ENCODE data around the gene PRXL2A. TPM values are rescaled to one million over a fixed set of nuclear protein-coding genes. Genes with fewer than 3 reads are reported as not detected.
"Not testable (repeated sequence)": the region's sequence is repeated elsewhere in the genome, so short reads cannot be mapped to it uniquely, and the experiment has no call there.

Gene PRXL2A
- total RNA-seq, 3 donors from 2014 or later = 6.1 to 11.1 (median 10.8) TPM

- no peak for DNase-seq
- H3K36me3 Mint-ChIP-seq (ENCODE audit: insufficient read depth) = peaks cover 27% of the 10 kb centered on the region
- H3K27me3 Mint-ChIP-seq (ENCODE audit: low read depth) = no peaks in the 10 kb centered on the region
- H3K4me3 Mint-ChIP-seq = no peak overlapping the region
- peaks cover 7% of the 10 kb centered on the region for H3K9me3 Mint-ChIP-seq
- no peak for ATAC-seq
- peaks cover 77% of the 10 kb centered on the region for H3K4me1 Mint-ChIP-seq (ENCODE audit: low read depth)
Observed at GRCh38 chr10:80476685-80477084, 68.3 kb downstream of the PRXL2A start.

- peaks cover 23% of the 10 kb centered on the region for H3K36me3 Mint-ChIP-seq (ENCODE audit: insufficient read depth)
- ATAC-seq (peak; percentile 58 to 69), DNase-seq (no peak)
- peaks cover 76% of the 10 kb centered on the region for H3K4me1 Mint-ChIP-seq (ENCODE audit: low read depth)
- H3K9me3 Mint-ChIP-seq = peaks cover 7% of the 10 kb centered on the region
- peak overlapping the region; percentile 3 for H3K4me3 Mint-ChIP-seq
- H3K27me3 Mint-ChIP-seq (ENCODE audit: low read depth) = no peaks in the 10 kb centered on the region
Observed at GRCh38 chr10:80477813-80478212, 69.5 kb downstream of the PRXL2A start.

DNA sequence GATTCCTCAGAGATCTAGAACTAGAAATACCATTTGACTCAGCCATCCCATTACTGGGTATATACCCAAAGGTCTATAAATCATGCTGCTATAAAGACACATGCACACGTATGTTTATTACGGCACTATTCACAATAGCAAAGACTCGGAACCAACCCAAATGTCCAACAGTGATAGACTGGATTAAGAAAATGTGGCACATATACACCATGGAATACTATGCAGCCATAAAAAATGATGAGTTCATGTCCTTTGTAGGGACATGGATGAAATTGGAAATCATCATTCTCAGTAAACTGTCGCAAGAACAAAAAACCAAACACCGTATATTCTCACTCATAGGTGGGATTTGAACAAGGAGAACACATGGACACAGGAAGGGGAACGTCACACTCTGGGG is 72.0 kb downstream of the PRXL2A start:
- H3K4me1 Mint-ChIP-seq (ENCODE audit: low read depth) = peaks cover 75% of the 10 kb centered on the region
- not testable (repeated sequence) for ATAC-seq, H3K4me3 Mint-ChIP-seq

GRCh38 chr10:80480852-80481251 is 72.5 kb downstream of the PRXL2A start:
- peaks cover 77% of the 10 kb centered on the region for H3K4me1 Mint-ChIP-seq (ENCODE audit: low read depth)
- H3K4me3 Mint-ChIP-seq = no peak overlapping the region
- H3K36me3 Mint-ChIP-seq (ENCODE audit: insufficient read depth) = peaks cover 23% of the 10 kb centered on the region
- ATAC-seq (no peak), DNase-seq (no peak)
- peaks cover 7% of the 10 kb centered on the region for H3K9me3 Mint-ChIP-seq
- no peaks in the 10 kb centered on the region for H3K27me3 Mint-ChIP-seq (ENCODE audit: low read depth)

More for the DNA sequence above, 72.0 kb downstream of the PRXL2A start:
- H3K36me3 Mint-ChIP-seq (ENCODE audit: insufficient read depth) = peaks cover 23% of the 10 kb centered on the region
- not testable (repeated sequence) for DNase-seq; H3K9me3 Mint-ChIP-seq; H3K27me3 Mint-ChIP-seq (ENCODE audit: low read depth)

DNA sequence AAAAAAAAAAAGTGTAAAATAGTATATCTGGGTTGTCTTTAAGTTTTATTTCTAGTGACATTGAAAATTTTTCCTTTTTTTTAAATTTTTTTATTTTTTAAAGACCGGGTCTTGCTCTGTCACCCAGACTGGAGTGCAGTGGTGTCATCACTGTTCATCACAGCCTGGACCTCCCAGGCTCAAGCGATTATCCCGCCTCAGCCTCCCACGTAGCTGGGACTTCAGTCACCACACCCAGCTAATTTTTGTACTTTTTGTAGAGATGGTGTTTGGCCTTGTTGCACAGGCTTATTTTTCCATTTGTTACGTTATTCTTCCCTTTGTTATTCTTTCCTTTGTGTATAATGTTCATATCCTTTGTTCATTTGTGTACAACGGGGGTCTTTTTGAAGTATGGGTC is 75.9 kb downstream of the PRXL2A start:
- peaks cover 86% of the 10 kb centered on the region for H3K4me1 Mint-ChIP-seq (ENCODE audit: low read depth)
- peak overlapping the region; percentile 61 for H3K4me3 Mint-ChIP-seq
- DNase-seq (no peak), ATAC-seq (no peak)
- H3K36me3 Mint-ChIP-seq (ENCODE audit: insufficient read depth) = peaks cover 8% of the 10 kb centered on the region
- no peaks in the 10 kb centered on the region for H3K27me3 Mint-ChIP-seq (ENCODE audit: low read depth)
- no peaks in the 10 kb centered on the region for H3K9me3 Mint-ChIP-seq

DNA sequence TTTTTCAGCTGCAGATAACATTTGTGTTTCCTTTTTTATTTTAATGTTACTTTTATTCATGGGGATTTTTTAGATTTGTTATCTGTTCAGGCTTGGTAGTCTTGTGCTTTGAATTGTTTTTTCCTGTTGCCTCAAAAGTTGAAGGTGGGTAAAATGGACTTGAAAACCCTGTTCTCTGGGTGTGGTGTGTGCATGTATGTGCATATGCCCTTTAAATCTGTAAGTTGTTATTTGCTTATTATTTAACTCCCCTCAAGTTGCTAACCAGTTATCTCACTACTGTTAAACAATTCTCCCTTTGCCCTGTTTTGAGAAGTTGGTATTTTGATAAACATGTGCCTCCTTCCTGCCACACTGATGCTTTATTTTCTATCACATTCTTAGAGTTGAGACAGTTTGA is 76.3 kb downstream of the PRXL2A start:
- DNase-seq = no peak
- Mint-ChIP-seq H3K9me3 (no peaks in the 10 kb centered on the region), H3K4me1 (ENCODE audit: low read depth) (peaks cover 91% of the 10 kb centered on the region), H3K4me3 (peak overlapping the region; percentile 61), H3K27me3 (ENCODE audit: low read depth) (no peaks in the 10 kb centered on the region), H3K36me3 (ENCODE audit: insufficient read depth) (peaks cover 10% of the 10 kb centered on the region)
- no peak for ATAC-seq

GRCh38 chr10:80485076-80485945 is 77.0 kb downstream of the PRXL2A start:
- Mint-ChIP-seq H3K4me1 (ENCODE audit: low read depth) (peaks cover 94% of the 10 kb centered on the region), H3K4me3 (peak overlapping the region; percentile 61), H3K27me3 (ENCODE audit: low read depth) (no peaks in the 10 kb centered on the region), H3K36me3 (ENCODE audit: insufficient read depth) (peaks cover 17% of the 10 kb centered on the region), H3K9me3 (no peaks in the 10 kb centered on the region)
- peak; percentile 21 to 36 for ATAC-seq
- no peak for DNase-seq

DNA sequence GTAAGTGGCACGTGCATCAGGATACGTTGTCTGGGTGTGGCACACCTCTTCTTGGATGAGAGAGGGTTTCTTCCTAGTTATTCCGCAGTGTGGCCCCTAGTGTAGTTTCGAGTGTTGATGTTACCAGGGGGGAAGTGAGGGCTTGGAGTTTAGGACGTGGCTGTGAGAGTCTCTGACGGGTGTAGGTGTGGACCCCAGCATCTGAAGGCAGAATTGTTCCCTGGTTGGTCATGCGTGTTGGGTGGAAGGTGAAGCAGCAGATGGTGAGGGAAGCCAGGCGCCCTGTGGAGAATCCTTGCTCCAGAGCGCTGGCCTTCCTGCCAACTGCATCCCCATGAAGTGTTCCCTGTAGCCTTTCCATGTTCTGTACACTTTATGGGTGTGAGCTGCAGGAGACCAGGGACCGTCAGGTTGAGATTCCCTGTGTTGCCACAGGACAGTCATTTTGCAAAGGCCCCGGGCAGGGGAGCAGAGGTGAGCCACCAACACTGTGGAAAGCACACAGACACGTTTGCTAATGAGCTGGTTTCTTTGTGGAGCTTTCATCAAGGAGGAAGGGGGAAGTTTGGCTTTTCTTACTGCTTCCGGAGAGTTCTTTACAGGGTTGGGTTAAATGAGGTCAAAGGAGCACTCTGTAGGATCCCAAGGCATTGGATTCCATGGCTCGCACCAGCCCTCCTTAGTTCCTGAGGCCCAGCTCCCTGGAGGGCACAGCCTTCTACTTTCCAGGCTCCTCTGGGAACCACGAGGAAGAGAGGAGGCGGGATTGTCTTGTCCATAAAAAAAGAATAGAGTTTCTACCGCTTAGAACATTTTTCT is 77.8 kb downstream of the PRXL2A start:
- ATAC-seq = peak; percentile 48 to 56
- H3K27me3 Mint-ChIP-seq (ENCODE audit: low read depth) = no peaks in the 10 kb centered on the region
- no peak for DNase-seq
- peak overlapping the region; percentile 61 for H3K4me3 Mint-ChIP-seq
- H3K36me3 Mint-ChIP-seq (ENCODE audit: insufficient read depth) = peaks cover 19% of the 10 kb centered on the region
- H3K9me3 Mint-ChIP-seq = no peaks in the 10 kb centered on the region
- H3K4me1 Mint-ChIP-seq (ENCODE audit: low read depth) = peaks cover 97% of the 10 kb centered on the region

Other genes starting within 250 kb of the PRXL2A start
- 100 to 1,000 TPM; 157 to 161 (median 158) TPM for gene ANXA11, start 203.0 kb upstream of the PRXL2A start, total RNA-seq
- gene MAT1A, start 118.9 kb upstream of the PRXL2A start, total RNA-seq = under 1 TPM; 0.13 to 0.54 (median 0.16) TPM
- gene DYDC1, start 51.8 kb upstream of the PRXL2A start, total RNA-seq = not detected
- not detected for gene DYDC2, start 51.8 kb upstream of the PRXL2A start, total RNA-seq
- gene TSPAN14, start 45.8 kb downstream of the PRXL2A start, total RNA-seq = 10 to 100 TPM; 31.8 to 36.2 (median 35.0) TPM
- gene SH2D4B, start 129.4 kb downstream of the PRXL2A start, total RNA-seq = under 1 TPM; 0.13 to 0.22 (median 0.20) TPM